ENCODE data around the gene TPSAB1.
"Not testable (repeated sequence)": the region's sequence is repeated elsewhere in the genome, so short reads cannot be mapped to it uniquely, and the experiment has no call there.

TPSAB1 gene

DNA sequence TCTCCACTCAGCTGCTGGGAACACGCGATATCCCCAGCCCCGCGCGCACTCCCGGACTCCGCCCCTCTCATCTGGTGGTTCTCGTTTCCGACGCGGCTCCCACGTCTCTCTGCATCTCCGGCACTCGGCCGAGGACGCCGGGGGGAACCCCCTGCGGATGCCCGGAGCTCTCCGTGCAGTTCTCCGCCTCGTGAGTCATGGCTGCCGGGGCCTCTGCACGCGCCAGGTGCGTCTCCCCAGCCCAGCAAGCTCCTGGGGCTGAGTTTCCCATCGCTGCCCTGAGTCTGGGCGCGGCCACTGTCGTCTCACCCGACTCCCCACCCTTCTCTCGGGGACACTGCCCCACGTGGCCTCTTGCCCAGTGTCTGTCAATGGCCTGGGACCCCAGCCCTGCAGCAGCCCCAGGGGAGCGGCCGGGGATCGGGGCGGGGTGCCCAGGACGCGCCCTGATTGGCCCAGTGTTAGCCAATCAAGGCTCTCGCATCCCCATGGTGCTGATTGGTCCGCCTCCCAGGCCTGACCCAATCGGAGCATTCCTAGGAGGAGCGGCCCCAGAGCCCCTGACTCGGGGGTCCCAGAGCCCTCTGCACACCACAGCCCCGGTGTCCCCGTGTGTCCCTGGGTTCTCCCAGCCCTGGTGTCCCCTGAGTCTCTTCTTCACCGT is 13.3 kb downstream of the TPSAB1 start:
- peak in 1 of 2 donors; percentile 24 for ATAC-seq

DNA sequence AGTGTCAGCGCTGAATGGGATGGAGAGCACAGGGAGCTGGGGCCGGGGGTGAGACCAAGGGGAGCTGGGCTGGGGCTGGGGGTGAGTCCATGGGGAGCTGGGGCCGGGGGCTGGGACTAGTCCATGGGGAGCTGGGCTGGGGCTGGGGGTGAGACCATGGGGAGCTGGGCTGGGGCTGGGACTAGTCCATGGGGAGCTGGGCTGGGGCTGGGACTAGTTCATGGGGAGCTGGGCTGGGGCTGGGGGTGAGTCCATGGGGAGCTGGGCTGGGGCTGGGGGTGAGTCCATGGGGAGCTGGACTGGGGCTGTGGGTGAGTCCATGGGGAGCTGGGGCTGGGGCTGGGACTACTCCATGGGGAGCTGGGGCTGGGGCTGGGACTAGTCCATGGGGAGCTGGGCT is 14.3 kb downstream of the TPSAB1 start:
- not testable (repeated sequence) for ATAC-seq

DNA sequence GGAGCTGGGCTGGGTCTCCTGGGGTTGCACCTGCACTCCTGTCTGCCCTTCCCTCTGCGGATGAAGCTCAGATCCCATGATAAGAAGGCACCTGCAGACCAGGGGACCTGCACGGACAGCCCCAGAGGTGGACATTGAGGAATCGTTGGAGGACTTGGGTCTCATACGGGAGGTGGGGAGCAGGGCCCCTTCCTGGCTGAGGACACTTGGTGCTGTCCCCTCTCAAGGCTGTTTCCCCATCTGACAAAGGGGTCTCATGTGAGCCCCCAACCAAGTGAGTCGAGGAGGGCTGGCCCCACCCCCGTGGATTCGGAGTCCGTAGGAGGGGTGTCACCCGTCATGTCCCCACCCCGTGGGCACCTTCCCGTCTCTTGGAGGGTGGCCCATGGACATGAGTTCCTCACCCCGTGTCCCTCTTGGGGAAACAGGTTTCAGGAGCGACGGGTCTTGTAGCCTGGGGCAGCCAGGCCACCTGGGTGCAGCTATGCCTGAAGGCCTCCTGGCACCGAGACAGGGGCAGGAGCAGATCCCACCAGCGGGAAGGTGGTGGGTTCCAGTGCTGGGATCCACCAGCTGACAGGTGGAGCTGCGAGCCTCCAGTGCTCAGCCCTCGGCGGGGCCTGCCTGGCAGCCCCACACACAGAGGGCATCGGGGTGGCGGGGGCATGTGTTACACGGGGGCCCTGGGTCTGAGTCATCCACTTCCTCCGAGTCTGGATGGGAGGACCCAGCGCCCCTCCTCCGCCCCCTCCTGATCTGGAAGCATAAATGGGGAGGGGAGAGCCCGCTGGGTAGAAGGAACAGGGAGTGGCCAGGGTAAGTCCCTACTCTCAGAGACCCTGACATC is 15.0 kb downstream of the TPSAB1 start, which contains the start of gene TPSD1:
TSS of gene TPSD1 (plus strand) at position 794 of the 847 bp plus-strand sequence. CDS start 212 bp downstream, outside the sequence.
- not testable (repeated sequence) for ATAC-seq

DNA sequence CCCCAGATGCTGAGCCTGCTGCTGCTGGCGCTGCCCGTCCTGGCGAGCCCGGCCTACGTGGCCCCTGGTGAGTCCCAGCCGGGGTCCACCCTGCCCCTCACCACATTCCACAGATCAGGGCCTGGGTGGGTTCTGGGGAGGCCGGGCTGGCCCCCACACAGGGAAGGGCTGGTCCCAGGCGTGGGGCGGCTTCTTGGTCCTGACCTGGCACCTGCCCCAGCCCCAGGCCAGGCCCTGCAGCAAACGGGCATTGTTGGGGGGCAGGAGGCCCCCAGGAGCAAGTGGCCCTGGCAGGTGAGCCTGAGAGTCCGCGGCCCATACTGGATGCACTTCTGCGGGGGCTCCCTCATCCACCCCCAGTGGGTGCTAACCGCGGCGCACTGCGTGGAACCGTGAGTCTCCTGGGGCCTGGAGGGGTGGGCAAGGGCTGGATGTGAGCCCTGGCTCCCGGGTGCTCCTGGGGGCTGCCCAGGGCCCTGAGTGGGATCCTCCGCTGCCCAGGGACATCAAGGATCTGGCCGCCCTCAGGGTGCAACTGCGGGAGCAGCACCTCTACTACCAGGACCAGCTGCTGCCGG is 15.9 kb downstream of the TPSAB1 start:
- ATAC-seq: not testable (repeated sequence)

DNA sequence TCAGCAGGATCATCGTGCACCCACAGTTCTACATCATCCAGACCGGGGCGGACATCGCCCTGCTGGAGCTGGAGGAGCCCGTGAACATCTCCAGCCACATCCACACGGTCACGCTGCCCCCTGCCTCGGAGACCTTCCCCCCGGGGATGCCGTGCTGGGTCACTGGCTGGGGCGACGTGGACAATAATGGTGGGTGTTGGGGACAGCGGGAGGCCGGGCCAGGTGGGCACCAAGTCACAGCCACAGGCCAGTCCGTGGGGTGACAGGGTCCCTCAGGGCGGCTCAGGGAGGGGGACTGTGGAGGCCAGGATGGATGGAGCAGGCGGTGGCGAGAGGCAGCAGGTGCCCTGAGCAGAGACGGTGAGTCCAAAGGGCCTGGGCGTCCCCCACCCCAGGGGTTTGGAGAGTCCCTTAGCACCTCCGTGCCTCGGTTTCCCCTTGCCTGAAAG is 16.4 kb downstream of the TPSAB1 start:
- ATAC-seq: no peak

DNA sequence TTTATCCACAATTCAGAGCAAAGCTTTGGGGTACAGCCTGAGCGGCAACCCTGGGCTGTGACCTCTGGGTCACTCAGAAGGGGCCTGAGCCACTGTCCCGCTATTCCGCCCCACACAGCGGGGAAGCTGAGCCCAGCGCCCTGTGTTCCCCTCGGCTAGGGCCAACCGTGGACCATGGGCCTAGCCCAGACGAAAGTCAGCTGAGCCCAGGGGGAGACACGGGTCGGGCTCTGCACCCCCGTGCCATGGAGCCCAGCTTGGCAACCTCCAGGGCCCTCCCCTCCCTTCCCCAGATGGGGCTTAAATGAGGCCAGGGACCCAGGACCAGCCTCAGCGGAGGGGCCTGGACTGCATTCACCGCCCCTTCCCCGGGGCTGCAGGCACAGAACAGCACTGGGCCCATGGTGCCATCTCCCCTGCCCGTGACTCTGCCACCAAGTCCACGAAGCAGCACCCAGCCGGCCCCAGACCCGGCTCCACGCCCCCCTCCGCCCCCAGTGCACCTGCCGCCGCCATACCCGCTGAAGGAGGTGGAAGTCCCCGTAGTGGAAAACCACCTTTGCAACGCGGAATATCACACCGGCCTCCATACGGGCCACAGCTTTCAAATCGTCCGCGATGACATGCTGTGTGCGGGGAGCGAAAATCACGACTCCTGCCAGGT is 17.2 kb downstream of the TPSAB1 start:
- no peak for ATAC-seq

DNA sequence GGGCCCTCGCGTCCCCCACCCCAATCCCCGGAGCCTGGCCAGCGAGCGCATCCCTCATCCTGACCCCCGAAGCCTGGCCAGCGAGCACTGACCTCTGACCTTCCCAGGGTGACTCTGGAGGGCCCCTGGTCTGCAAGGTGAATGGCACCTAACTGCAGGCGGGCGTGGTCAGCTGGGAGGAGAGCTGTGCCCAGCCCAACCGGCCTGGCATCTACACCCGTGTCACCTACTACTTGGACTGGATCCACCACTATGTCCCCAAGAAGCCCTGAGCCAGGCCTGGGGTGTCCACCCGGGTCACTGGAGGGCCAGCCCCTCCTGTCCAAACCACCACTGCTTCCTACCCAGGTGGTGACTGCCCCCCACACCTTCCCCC is 17.7 kb downstream of the TPSAB1 start:
- ATAC-seq: no peak

DNA sequence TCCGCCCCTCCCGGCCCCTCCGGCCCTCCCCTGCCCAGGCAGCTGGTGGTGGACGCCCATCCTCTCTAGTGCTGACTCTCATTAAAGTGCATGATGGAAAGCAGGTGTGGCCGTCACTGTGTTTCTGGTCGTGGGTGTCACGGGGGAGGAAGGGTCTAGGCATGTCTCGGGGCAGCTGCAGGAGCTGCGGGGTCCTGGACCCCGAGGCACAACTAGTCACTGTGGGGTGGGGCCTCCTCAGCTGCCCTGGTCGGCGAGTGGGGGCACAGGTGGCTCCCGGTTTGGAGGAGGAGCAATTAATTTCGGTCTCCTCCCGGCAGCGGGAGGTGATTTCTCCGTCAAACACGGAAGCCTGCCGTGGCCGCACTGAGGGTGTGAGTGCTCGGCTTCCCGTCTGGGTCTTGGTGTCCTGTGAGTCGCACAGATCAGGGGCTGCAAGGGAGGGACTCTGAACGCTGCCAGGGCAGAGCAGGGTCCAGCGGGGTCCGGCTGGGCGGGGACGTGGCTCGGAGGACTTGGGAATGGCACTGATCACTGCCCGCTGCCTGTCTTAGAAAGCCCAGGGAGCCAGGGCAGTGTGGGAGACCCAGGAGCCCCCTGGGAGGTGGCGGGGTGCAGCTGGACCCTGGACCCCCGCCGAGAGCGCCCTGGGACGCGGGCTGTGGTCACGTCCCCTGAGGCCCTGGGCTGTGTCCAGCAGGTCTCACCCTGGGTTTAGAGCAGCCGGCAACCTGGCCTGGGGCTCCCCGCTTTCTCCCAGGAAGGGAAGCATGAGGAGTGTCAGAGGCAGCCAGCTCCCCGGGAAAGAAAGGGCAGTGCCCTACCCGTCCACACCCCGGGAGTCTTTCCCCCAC is 18.6 kb downstream of the TPSAB1 start:
- ATAC-seq: no peak

DNA sequence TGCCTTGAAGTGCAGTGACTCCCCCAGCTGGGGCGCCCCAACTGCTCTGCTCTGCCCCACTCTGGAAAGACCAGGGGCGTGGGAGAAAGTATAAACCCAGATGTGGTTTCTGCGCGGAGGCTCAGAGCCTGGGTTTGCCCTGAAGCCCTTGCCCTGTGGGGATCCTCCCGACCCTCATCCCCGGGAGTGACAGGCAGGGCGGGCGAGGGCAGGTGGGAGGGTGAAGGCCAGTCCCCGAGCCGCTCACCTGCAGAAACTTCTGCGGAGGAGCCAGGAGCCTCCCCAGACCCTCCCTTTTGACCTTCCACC is 19.2 kb downstream of the TPSAB1 start:
- no peak for ATAC-seq

DNA sequence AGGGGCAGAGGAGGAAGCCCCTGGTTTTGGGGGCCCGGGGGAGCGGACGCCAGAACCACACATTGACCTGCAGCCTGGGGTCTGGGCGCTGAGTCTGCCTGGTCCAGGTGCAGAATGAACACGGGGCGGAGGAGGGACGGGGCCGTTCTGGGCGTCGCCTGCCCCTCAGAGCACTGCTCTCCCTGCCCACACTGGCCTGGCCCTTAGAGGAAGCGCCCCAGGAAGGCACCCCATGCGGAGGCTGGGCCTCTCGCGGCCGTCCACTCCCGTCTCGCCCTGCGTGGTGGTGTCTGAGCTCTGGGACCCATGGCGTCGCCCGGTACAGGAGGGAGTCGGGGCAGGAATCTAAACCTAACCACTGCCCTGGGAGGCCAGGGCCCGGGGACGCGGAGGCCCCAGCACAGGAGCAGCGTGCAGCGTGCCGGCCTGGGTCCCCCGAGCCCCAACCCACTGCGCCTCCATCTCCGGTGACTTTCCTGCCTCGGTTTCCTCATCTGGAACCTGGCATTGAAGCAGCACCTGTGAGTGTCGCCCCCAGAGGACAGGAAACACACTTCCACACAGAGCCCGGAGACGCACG is 19.7 kb downstream of the TPSAB1 start:
- no peak for ATAC-seq

DNA sequence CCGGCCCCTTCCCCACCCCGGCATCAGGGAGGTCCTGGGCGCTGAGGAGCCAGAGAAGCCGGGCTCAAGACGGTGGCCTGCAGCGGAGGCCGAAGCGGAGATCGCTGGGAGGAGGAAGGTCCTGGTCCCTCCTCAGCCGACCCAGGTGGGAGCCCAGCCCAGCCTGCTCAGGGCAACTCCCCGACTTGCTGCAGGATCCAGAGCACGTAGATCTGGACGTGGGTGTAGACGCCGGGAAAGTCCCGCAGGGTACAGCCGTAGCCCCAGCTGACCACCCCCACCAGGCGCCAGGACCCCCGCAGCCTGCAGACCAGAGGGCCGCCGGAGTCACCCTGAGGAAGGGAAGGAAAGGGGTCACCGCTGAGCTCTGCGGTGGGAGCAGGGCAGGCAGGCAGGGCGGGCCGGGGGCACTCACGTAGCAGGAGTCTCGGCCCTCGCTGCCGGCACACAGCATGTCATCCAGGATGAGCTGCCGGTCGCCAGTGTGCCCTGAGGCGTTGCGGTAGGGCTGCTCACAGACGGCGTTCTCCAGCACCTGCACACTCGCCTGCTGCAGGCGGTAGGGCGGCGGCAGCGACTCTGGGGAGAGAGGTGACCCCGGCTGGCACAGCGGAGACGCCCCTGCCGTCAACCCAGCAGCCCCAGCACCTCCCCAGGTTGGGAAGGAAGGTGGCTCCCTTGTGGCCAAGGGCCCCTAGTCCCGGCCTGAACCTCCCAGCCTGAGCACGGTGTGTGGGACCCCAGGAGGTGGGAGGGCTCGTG is 20.8 kb downstream of the TPSAB1 start:
- no peak for ATAC-seq

DNA sequence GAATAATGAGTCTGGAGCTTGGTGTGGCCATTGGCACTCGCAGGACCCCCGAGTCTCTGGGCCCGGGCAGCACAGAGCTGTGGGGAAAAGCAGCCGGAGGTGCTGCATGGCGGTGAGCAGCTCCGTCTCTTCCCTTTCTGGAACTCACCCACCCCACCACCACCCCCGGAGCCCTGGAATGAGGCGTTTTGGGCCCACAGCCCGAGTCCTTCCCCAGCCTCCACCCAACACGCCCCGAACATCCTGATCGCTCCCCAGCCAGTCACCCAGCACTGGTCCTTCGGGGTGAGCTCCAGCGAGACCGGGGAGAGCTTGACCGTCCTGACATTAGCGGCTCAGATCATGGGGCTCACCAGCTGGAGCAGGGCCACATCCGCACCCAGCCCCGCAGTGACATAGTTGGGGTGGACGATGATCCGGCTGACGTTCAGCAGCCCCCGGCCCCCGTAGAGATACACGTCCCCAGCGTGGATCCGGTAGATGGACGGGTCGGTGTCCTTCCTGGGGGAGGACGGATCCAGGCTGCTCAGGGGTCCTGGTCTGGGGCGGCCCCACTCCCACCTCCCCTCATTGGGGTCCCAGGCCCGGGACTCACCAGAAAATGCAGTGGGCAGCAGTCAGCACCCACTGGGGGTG is 21.8 kb downstream of the TPSAB1 start:
- no peak for ATAC-seq

DNA sequence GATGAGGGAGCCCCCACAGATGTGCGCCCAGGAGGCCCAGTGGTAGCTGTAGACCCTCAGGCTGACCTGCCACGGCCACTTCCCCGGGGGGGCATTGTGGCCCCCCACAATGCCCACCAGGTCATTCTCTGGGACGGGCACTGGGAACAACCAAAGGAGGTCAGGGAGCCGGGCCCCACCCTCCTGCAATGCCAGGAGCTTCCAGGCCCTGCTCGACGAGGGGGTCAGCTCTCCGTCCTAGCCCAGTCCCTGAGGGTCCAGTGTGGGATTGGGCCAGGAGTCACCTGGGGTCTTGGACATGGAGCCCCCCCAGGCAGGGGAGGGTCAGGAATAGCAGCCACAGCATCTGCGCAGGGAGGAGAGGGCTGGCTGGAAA is 22.3 kb downstream of the TPSAB1 start:
- no peak for ATAC-seq

DNA sequence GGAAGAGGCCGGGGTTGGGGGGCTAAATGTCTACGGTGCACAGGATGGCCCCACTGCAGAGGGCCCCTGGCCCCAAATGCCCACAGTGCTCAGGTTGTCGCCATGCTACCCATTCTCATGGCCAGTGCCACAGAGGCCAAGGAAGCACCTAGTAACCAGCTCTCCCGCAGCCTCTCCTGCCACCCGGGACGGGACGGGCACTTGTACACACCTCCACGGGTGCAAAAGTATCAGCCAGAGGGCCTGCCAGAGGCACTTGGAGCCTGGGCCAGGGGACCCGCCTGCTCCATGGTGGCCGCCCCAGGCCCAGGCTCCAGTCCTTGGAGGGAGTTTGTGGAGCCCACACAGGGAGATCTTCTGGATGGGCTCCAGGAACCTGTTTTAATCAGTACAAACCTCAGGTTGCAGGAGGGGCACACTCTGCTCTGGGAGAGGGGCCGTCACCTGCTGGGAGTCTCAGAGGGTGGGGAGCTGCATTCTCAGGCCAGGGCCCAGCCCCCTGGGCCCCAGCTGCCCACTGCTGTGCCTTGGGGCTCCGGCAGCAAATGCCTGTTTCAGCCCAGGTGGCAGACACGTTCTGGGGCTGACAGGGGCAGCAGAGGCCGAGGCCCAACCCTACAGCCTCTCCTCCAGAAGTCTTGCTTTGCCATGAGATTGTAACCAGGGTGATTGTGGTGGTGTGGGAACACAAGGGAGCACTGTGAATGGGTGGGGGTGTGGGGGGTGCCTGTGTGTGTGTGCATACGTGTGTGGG is 23.3 kb downstream of the TPSAB1 start:
- ATAC-seq: no peak

DNA sequence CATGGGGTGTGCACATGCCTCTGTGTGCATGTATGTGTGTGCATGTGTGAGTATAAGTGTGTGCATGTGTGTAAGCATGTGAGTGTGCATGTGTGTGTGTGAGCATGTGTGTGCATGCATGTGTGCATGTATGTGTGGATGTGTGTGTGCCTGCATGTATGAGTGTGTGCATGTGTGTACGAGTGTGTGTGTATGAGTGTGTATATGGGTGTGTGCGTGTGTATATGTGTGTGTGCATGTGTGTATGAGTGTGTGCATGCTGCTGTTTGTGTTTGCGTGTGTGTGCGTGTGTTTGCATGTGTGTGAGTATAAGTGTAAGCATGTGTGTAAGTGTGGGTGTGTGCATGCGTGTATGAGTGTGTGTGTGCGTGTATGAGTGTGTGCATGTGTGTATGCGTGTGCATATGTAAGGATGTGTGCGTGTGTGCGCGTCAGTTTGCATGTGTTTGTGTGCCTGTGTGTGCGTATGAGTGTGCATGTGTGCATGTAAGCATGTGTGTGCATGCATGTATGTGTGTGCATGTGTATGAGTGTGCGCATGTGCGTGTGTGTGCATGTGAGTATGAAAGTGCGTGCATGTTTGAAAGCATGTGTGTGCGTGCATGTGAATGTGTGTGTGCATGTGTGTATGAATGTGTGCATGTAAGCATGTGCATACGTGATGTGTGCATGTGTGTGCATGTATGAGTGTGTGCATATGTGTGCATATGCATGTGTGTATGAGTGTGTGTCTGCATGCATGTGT is 24.0 kb downstream of the TPSAB1 start:
- ATAC-seq: no peak

DNA sequence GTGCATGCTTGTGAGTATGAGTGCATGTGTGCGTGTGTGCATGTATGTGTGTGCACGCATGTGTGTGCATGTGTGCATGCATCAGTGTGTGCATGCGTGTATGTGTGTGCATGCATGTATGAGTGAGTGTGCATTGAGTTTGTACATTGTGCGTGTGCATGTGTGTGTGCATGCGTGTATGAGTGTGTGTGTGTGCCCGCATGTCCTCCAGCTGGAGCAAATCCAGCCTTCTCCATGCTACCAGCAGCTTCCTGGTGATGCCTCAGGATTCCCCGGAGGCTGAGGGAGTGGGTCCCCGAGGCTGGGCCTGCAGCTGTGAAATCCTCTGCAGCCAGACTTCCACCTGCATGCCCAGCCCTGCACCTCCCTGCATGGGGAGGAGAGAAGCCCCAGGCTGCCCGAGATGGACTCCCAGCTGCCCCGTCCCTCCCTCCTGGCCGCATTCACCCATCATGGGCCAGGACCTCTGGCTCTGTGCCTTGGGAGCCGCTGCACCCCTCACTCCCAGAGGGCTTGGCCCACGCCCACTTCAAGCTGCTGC is 24.7 kb downstream of the TPSAB1 start:
- ATAC-seq: no peak

DNA sequence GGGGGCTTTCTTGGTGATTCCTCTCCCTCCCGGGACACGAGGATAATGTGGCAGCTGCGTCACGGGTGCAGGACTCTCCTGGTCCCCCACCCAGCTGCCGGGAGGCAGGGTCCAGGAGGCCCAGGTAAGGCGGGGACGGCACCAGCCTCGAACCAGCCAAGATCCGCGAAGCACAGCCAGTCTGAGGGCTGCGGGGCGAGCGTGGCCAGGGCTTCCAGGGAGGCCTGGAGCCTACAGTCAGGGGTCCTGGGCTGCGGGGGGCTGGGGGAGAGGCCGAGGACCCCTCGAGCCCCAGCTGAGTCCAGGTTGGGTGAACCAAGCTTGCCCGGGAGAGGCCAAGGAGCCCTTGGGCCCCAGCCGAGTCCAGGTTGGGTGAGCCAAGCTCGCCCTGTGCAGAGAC is 25.3 kb downstream of the TPSAB1 start:
- ATAC-seq: no peak

DNA sequence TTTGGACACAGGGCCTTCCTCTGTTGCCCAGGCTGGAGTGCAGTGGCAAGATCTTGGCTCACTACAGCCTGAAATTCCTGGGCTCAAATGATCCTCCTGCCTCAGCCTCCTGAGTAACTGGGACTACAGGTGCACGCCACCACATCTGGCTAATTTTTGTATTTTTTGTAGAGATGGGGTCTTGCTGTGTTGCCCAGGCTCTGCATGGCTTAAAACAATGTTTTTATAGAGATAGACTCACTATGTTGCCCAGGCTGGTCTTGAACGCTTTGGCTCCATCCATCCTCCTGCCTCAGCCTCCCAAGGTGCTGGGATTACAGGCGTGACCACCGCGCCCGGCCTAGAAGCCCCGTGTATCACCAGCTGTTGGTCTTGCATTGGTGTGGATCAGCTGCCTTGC is 28.9 kb downstream of the TPSAB1 start:
- not testable (repeated sequence) for ATAC-seq

DNA sequence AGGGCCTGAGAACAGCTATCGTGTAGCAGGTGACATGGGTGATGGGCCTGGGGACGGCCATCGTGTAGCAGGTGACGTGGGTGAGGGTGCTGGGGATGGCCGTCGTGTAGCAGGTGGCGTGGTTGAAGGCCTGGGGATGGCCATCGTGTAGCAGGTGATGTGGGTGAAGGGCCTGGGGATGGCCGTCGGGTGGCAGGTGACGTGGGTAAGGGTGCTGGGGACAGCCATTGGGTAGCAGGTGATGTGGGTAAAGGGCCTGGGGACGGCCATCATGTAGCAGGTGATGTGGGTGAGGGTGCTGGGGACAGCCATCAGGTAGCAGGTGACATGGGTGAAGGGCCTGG is 30.8 kb downstream of the TPSAB1 start:
- no peak for ATAC-seq

Data from activated CD4-positive, CD25-positive, alpha-beta regulatory T cell treated with anti-CD3 and anti-CD28 coated beads, Interleukin-2, amount 50 U/mL, for 24 hours (primary cell).